ENCODE data around the gene MEGF11.

The MEGF11 gene

DNA sequence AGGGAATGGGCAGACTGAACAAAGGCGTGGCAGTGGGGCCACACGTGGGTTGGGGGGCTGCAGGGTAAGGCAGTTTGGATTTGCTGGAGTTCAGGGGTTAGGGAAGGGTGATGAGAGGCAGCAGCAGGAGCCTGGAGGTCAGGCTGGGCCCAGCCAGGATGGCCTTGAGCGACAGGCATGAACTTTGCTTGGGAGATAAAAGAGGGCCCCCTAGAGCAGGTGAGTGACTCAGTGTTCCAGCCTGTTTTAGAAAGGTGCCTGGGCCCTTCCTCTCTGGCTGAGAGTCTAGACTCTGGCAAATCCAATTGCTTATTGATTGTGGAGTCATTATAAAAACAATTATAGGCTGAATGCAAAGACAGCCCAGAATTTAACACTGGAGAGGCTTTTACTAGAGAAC, 309.1 kb downstream of the MEGF11 start:
- DNase-seq (ENCODE audit: low read depth): no peak

DNA sequence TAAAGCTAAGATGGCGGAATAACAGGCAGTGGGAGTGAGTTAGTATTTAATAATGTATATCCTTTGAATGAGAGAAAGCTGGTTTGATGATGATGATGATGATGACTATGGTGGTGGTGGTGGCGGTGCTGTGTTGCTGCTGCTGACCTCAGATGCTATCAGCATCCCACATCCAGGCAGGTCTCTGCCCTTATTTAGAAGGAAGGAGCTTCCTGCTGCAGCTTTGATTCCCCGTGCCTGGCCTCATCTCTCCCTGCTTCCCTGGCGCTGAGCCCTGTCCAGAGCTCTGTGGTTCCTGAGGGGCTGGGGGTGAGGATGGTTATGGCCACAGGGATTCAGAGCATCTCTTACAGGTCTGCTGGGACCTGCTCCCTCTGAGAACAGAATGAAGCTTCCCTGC, 311.1 kb downstream of the MEGF11 start:
- DNase-seq (ENCODE audit: low read depth): no peak

DNA sequence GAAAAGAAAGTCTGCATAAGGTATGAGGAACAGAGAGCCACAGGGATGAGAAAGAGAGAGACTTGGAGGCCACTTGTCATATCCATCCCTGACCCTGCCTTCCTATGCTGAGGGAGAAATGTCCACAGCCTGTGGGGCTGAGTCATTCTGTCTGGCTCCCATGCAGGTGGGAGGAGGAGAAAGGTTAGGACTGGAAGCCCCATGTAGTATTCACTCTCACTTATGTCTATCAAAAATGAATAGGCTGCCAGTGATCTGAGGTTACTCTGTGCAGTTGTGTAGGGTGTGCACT, 313.0 kb downstream of the MEGF11 start:
- no peak for DNase-seq (ENCODE audit: low read depth)

DNA sequence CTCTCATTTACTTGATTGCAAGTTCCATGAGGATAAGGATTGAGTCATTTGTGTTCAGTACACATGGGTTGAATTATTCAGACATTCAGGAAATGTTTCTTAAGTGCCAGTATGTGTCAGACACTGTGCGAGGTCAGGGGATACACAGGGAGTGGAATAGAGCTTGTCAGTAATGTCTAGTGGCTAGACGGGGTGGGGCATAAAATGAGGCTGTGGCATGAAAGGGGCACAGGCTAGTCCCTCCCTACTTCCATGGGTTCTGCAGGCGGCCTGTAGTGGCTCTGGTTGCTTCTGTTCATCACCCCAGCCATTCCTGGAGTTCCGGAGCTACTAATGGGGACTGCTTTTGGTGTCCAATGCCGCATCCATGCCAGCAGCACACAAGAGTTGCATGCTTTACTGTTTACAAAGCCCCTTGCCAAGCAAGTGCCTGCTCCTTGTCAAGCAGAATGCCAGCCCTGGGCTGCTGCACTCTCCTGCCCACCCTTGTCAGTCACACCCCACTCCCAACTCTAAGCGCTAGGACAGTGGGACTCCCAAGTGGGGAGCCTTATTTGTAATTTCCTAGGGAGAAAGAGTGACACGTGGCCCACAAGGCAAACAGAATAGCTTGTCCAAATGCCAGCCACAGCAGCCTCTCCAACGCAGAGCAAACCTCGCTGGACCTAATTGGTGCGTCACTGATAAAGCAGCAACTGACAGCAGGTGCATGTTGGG, 313.5 kb downstream of the MEGF11 start:
- DNase-seq (ENCODE audit: low read depth): peak; percentile 76

DNA sequence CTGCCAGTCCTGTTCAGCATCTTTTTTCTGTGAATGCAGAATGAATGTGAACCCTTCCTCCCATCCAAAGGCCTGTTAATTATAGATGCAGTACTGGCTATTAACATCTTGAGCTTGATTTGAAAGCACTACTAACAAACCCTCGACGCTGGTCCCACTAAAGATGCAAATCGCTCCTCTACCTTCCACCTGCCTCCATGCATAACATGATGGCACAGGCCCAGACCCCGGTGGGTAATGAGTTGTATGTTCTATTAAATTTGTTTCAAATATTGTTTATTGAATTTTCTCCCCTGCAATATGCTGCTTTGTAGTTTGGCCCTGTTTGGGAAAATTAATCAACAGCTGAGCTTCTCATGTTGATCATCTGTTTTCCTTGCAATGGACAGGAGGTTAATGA, 314.9 kb downstream of the MEGF11 start:
- no peak for DNase-seq (ENCODE audit: low read depth)

DNA sequence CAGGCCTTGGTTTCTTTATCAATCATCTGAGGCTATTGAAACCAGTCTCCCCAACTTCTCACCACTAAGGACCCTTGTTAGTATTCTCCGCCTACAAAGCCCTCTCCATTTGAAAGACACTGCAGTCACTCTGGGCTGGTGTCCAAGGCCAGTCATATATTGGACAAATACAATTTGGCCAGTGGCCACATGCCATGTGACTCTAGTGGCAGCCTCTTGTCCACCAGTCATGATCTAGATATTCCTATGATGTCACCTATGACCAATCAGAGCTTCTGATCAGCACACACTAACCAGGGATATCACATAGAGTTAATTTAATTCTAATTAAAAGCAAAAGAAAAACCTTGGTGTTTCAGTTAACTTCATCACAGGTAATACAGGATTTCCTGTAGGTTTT, 316.1 kb downstream of the MEGF11 start:
- DNase-seq (ENCODE audit: low read depth): no peak

DNA sequence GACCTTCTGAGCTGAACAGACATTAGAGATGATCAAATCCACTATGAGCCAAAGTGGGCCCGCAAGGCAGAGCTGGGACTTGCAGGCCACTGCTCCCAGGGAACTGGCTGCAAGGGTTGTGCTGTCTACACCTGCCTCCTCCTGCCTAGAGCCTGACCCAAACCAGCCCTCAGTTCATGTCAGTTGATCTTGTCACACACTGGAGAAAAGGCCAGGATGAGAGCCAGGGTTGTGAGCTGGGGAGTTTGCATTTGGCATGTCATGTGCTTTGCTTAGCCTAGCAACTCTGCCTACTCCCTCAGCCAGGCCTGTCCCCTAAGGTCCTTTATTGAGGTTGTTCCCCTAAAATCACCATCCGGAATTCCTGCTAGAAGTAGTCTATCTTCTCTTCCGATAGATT, 316.5 kb downstream of the MEGF11 start:
- no peak for DNase-seq (ENCODE audit: low read depth)

DNA sequence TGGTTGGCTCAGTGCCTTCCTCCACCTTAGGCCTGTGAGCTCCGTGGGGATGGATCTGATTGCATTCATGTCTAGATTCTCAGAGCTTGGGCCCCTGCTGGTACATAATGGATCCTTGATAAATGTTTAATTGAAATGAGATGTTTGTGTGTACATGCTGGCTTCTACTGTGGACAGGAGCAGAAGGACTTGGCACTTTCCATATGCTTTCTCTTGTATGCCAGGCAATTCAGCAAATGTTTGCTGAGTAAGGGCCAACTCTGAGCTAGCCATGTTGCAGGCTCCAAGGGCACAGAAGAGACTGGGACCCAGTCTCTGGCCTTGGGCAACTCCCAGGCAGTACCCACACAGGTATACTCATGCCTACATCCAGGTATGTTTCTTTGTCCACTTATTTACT, 317.3 kb downstream of the MEGF11 start:
- no peak for DNase-seq (ENCODE audit: low read depth)

DNA sequence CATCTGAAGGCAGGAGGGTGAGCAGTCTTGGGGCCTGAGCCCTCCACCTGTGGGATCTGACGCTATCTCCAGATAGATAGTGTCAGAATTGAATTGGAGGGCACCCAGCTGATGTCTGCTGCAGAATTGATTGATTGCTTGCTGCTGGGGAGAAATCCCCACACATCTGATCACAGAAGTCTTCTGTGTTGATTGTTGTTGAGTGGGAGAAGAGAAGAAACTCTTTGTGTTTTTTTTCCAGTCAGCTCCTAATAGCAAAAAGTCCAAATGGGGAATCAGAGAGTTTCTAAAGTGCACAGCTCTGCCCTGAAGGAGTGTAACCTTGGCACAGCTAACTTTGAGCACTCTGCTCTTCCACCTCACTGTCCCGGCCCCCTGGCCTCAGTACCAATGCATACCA, 318.2 kb downstream of the MEGF11 start:
- DNase-seq (ENCODE audit: low read depth): no peak

DNA sequence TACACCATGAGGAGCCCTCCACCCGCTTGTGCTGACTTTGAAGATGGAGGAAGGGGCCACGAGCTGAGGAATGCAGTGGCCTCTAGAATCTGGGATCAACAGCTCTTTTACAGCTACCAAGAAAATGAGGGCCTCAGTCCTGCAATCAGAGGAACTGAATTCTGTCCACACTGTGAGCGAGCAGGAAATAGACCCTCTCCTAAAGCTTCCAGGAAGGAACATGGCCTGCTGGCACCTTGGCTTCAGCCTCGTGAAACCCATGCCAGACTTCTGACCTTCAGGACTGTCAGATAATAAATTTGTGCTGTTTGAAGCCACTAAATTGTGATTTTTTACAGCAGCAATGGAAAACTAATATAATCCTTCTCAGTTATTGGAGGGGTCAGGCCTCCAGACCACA, 322.3 kb downstream of the MEGF11 start:
- no peak for DNase-seq (ENCODE audit: low read depth)

DNA sequence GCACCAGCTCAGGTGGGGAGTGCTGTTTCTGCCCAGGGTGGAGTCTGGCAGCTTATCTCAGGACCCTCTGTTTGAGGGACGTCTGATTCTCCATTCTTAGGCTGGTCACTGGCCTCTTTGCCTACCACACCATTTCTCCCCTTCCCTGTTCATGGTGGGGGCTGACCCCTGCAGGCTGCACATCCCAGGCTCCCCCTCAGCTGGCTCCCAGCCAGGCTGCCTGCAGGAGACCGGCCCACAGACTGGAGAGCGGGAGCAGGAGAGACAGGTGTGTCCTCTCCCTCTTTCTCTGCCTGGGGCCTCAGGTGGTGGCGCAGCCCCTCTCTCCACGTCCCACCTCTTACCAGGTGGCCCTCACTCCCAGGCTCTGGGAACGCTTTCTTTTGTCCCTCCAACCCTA, 323.4 kb downstream of the MEGF11 start:
- no peak for DNase-seq (ENCODE audit: low read depth)

DNA sequence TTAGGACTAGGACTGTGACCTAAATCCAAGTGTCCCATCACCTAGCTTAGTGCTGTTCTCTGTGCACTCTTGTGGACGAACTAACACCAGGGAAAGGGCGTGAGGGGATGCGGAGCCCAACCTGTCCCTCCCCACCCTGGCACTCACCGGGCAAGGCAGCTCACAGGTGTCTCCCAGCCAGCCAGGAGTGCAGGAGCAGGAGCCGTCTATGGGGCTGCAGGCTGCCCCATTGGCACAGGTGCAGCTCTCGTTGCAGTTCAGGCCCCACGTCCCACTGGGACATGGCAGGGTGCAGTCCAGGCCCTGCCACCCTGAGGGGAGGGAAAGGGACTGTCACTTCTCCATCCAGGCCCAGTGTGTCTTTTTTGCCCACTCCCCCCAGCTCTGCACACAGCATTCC, 324.0 kb downstream of the MEGF11 start:
- DNase-seq (ENCODE audit: low read depth): no peak

DNA sequence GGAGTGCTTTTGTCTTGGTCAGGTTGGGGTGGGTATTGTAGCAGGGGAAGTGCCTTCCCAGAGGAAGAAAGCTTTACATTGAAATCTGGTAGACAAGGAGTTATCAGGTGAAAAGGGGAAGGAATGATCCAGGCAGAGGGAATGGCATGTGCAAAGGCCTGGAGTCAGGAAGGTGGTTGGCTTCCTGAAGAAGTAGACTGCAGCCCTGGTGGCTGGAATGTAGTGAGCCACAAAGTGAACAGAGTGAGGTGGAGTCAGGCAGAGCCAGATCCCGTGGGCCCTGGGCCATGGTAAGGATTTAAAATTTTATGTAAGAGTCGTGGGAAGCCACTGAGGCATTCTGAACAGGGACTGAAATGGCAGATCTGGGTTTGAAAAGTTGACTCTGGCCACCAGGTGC, 326.0 kb downstream of the MEGF11 start:
- DNase-seq (ENCODE audit: low read depth): no peak

DNA sequence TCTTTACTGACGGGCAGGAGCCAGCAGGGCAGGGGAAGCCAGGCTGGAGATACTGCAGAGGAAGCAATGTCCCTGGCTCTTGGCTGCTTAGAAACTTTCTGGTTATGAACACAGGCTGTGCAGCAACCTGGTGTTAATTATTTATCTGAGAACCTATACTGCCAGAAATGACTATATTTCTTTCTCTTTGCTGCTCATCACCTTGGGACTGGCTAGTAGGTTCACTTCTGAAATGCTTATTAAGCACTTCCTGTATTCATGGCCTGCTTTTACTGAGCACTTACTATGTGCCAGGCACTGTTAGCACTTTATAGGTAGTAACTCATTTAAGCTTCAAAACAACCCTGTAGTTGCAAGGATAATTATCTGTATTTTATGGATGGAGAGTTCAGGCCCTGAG, 326.7 kb downstream of the MEGF11 start:
- DNase-seq (ENCODE audit: low read depth): no peak

DNA sequence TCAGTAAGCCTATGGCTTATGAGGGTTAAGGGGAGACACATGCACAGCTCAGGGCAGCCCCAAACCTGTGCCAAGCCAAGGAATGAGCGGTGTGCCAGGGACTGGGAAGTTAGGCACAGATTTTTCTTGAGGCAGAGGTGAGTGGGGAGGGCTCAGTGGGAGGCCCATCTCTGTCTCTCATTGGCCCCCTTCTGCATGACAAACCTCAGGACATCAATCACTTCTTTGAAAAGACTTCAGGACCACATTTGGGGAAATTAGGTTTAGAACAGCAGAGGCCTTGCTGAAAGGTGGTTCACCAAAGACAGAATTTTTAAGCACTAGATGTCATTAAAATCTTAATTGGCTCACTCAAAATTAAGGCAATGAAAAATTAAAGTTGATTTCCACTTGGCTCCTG, 327.1 kb downstream of the MEGF11 start:
- DNase-seq (ENCODE audit: low read depth): no peak

DNA sequence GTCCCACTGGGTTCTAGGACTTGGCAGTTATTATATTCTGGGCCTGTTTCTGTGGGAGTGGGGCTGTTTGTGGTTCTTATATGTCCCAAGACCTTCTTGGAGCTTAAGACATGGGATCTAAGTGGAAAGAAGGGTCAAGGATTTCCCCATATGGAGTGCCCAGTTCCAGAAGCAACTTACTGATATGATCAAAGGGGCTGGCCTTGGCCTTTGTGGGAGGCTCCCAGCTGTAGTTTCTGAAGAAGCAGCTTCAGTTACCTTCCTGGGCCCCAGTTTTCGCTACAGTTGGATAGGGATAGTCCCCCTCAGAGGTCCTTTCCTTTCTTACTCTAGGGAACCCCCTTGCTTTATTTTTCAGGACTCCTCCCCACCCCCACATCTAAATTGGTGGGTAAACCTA, 328.2 kb downstream of the MEGF11 start:
- DNase-seq (ENCODE audit: low read depth): no peak

DNA sequence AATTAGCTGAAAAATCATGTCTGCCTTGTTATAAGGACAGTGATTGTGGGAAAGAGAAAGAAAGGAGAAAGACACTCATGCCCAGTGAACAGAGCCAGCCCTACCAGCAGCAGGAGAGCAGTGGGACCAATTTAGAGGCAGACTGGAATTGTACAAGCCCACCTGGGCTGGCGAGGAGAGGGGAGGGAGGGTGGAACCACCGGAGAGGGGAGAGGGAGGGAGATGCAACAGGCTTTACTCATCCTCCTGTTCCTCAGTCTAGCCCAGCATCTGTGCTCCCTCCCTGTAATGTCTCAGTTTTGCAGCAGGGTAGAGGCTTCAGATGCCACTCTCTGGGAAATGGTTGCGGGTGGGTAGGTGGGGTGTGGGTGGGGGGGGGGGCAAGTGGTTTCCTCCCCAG, 329.5 kb downstream of the MEGF11 start:
- DNase-seq (ENCODE audit: low read depth): no peak

DNA sequence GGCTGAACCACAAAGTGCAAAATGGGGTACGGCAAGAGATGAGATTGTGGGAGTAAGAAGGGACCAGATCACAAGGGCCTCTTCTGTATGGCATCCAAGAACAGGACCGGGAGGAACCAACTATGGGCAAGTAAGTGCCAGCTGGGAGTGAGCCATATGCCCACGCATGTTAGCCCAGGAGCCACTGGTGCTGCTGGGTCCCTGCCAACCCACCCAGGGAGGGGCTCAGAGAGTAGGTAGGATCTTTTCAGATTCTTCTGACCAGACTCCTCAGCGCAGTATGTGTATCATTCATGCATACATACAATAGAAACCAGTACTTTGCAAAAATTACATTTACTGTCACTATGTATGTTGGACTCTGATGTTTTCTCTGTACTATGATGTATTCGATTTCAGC, 330.3 kb downstream of the MEGF11 start:
- DNase-seq (ENCODE audit: low read depth): no peak

DNA sequence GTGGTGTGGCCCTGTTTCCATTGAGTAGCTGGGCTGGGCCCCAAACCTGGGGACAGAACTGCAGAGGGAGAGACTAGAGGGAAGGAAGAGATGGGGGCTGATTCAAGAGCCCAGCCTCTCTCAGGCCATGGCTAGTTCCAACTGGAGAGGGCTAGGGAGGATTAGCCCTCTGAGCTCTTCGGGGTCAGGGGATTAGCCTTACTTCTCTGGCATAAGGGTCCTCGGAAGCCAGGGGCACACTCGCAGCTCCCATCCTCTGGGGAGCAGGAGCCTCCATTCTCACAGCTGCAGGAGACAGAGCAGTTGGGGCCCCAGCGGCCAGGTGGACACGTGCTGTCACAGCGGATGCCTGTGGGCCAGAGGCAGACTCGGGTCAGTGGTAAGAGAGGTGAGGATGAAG, 330.9 kb downstream of the MEGF11 start:
- no peak for DNase-seq (ENCODE audit: low read depth)

DNA sequence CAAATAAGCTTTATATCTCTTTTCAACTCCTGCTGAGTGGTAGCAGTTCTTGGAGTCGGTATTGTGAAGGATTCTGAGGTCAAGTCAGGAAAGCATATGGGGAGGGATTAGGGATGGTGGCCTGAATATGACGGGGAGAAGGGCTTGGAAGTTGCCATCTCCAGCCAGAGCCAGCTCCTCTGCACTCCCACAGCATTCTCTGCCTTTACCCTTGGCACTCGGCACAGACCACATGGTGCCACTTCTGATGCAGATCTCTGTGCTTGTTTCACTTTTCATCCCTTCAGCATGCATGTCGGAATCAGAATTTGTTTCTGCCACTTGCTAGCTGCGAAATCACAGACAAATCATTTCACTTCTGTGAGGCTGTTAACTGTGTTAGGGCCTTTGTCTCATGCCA, 331.8 kb downstream of the MEGF11 start:
- DNase-seq (ENCODE audit: low read depth): no peak

DNA sequence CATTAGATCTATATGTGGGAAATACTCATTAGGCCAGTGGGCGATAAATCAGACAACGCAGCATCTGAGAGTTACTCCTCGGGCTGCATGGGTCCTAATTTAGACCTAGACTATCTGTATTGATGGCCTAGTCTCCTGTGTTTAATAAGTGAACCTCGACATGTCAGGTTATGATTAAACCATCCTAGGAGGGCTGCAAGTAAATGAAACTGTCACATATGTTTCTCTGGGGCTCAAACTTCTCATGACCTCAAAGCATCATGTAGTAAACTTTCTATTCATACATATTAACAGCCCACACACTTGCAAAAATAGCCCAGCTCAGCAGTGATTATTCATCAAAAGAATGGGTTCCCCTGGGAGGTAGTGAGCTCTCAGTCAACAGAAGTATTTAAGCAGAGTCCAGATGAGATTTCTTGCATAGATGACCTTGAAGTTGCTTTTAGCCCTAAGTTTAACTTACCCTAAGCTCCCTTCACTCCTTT, 332.7 kb downstream of the MEGF11 start:
- DNase-seq (ENCODE audit: low read depth): no peak

DNA sequence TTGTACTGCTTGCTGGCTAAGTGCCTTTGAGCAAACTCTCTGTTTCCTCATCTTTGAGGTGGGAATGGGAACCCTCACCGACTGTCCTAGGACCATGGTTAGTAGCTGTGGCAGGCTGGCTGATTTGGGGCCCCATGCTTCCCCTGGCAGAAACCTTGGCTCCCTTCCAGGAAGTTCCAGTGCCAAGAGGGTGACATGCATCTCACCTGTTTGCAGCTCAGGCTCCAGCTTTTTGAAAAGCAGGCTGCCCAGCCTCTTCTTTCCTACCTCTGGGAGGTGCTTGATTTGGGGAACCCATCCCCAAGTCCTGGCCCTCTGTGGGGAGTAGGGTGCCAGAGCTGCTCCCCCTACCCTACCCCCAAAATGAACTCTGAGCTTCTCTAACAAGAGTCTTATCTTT, 333.4 kb downstream of the MEGF11 start:
- DNase-seq (ENCODE audit: low read depth): no peak

DNA sequence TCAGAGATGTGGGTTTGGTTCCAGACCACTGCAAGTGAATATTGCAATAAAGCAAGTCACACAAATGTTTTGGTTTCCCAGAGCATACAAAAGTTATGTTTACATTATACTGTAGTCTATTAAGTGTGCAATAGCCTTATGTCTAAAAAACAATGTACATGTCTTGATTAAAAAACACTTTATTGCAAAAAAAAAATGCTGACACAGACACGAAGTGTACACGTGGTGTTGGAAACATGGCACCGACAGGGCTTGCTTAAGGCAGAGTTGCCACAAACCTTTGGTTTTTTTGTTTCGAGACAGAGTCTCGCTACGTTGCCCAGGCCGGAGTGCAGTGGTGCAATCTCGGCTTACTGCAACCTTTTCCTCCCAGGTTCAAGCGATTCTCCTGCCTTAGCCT, 334.2 kb downstream of the MEGF11 start:
- no peak for DNase-seq (ENCODE audit: low read depth)

DNA sequence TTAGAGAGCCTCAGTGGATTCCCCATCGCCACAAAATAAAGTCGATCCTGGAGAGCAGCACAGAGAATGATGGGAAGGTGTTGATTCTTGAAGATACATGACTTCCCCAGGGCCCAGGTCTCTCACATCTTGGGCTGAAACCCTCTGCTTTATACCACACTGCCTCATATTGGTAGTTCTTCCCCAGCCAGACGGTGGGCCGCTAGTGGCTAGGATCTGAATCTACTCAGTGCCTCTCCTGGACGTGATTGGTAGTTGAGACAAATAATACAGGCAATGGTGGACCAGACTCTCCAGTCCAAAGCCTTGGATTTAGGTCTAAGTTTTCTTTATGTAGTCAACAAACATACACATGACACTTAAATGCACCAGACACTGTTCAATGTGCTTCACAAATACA, 334.6 kb downstream of the MEGF11 start:
- DNase-seq (ENCODE audit: low read depth): no peak

DNA sequence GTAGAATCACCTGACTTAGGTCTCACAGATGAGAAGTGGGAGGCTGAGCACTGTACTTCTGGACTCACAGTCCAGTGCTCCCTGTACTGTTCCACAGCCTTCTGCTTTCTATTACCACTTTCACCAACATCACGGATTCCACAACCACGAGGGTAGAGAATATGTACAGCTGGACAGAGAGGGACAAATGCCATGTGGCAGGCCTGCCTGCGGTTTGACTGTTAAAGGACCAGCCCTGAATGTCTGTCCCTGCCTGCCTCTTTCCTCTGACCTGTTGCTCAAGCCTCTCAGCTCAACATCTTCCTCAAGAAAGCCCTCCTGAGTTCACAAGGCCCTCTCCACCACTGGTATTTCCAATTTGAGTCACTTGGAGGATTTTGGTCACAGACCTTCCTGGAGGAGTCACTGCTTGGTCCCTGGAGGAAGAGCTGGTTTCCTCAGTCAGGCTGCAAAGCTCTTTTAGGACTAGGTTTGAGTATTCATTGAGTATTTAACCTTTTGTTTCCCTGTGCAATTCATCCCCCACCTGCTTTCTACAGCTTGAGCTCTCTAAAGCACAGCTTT, 335.1 kb downstream of the MEGF11 start:
- DNase-seq (ENCODE audit: low read depth): no peak

Data from GM04504 (cell line).